ENCODE data around the gene RETNLB.

DNA sequence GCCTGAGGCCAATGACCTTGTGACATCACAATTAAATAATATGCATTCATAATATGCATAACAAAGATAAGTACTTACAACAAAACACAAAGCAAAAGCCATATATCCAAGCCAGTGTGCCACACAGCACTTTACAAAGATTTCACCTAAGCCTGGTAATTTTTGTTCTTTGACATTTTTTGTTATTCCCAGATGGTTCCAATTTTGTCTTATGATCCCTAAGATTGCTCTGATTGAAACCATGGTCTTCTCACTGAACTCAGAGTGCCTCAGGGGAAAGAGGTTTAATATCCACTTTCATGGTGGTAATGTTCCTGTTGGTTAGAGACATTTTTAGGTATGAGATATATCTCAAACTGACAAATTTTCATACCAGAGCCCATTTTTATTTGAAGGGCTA lies 29.1 kb downstream of the RETNLB start:
- TF ChIP-seq, protein P1, sequence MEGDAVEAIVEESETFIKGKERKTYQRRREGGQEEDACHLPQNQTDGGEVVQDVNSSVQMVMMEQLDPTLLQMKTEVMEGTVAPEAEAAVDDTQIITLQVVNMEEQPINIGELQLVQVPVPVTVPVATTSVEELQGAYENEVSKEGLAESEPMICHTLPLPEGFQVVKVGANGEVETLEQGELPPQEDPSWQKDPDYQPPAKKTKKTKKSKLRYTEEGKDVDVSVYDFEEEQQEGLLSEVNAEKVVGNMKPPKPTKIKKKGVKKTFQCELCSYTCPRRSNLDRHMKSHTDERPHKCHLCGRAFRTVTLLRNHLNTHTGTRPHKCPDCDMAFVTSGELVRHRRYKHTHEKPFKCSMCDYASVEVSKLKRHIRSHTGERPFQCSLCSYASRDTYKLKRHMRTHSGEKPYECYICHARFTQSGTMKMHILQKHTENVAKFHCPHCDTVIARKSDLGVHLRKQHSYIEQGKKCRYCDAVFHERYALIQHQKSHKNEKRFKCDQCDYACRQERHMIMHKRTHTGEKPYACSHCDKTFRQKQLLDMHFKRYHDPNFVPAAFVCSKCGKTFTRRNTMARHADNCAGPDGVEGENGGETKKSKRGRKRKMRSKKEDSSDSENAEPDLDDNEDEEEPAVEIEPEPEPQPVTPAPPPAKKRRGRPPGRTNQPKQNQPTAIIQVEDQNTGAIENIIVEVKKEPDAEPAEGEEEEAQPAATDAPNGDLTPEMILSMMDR (IDR thresholded peaks at IDR 0.05) = no peak
- TF ChIP-seq POLR2A (IDR thresholded peaks at IDR 0.05) = no peak
